Epithelial cell of esophagus (primary cell): ENCODE results near the gene SLC8A2.

Experiments used
- DNase-seq: peaks from one replicate; pipeline ENCODE4 v3.0.0; 2010; ENCODE audit warnings: low read depth
- H3K4me3 ChIP-seq: 2 replicates; pipeline ENCODE4 v1.5.1; 2011; ENCODE audit warnings: mild to moderate bottlenecking, low read length, control low read depth
- TF ChIP-seq, protein P1 (sequence below): IDR thresholded peaks from 2 replicates; pipeline ENCODE4 v1.5.1; 2011; ENCODE audit warnings: low read depth, mild to moderate bottlenecking, low read length, control low read depth, inconsistent platforms; ENCODE audit not compliant: insufficient read depth; ENCODE audit errors: missing control alignments

SLC8A2 gene

DNA sequence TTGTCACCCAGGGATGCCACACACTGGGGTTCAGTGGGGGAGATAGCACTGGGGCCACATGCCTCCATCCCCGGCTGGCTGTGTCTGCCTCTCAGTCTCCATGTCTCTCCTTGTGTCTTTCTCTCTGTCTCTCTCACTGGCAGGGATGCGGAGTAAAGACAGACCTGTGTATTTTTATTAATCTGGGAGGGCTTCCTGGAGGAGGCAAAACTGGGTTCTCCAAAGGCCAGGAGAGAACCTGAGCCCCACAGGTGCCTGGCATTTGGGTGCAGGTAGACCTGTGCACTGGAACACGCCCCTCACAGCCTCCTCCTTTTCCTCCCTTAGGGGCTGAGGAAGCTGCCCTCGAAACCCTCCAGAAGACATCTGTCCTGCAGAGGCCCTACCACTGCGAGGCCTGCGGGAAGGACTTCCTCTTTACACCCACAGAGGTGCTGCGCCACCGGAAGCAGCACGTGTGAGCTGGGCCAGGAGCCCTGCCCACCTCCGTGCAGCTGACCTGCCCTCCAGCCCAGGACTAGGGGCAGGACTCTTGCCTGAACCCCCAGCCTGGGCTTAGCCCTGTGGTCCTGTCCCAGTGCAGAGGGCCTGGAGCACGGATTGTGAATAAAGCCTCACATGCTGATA lies 89.9 kb downstream of the SLC8A2 start:
- H3K4me3 ChIP-seq, result no peak overlapping the region
- TF ChIP-seq, protein P1, sequence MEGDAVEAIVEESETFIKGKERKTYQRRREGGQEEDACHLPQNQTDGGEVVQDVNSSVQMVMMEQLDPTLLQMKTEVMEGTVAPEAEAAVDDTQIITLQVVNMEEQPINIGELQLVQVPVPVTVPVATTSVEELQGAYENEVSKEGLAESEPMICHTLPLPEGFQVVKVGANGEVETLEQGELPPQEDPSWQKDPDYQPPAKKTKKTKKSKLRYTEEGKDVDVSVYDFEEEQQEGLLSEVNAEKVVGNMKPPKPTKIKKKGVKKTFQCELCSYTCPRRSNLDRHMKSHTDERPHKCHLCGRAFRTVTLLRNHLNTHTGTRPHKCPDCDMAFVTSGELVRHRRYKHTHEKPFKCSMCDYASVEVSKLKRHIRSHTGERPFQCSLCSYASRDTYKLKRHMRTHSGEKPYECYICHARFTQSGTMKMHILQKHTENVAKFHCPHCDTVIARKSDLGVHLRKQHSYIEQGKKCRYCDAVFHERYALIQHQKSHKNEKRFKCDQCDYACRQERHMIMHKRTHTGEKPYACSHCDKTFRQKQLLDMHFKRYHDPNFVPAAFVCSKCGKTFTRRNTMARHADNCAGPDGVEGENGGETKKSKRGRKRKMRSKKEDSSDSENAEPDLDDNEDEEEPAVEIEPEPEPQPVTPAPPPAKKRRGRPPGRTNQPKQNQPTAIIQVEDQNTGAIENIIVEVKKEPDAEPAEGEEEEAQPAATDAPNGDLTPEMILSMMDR, result no peak
- no peak for DNase-seq

DNA sequence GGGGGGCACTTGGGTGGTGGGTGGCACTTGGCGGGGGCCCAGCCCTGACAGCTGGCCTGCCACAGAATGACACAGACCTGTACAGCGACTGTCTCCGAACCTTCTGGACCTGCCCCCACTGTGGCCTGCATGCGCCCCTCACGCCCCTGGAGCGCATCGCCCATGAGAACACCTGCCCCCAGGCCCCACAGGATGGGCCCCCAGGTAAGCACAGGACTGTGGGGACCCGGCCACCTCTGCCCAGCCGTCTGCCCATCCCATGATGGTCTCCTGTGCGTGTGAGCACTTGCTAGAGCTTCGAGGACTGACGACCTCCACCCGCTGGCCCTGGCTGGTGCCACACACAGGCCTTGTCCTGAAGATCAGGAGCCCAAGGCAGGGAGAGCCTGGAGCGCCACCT lies 90.6 kb downstream of the SLC8A2 start:
- no peak overlapping the region for H3K4me3 ChIP-seq
- no peak for DNase-seq
- TF ChIP-seq, protein P1, result no peak

DNA sequence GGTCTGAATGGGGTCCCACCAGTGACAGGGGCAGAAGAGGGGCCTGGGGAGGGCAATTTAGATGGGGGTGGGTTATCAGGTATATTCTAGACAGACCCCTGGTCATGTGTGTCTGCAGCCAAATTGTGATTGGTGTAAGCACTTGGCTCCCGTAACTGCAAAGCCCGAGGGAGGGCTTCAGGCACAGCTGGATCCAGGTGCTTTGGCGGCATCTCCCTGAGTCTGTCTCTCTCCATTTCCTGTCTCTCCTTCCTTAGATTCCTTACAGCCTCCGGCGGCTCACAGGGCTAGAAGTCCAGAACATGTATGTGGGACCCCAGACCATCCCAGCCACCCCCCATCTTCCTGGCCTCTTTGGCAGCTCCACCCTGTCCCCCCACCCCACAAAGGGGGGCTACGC lies 91.1 kb downstream of the SLC8A2 start:
- TF ChIP-seq, protein P1, result no peak
- no peak for DNase-seq
- H3K4me3 ChIP-seq, result no peak overlapping the region

DNA sequence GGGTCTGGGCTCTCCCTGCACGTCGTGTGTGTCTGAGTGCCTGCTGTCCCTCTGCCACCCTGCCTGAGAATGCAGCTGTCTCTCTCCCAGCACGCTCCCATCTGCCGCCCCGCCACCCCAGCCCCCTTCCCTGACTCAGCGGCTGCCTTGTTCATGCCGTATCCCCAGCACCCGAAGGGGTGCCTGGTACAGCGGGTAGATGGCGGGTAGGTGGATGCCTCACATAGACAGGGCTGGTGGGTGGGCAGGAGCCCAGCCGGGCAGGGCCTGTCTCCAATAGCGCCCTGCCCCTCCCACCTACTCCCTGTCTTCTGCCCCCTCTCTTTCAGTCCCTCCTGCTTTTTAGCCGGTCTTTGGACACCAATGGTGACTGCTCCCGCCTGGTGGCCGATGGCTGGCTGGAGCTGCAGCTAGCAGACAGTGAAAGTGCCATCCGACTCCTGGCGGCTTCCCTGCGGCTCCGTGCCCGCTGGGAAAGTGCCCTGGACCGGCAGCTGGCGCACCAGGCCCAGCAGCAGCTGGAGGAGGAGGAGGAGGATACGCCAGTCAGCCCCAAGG lies 92.2 kb downstream of the SLC8A2 start:
- H3K4me3 ChIP-seq, result no peak overlapping the region
- DNase-seq, result no peak
- TF ChIP-seq, protein P1, result no peak

DNA sequence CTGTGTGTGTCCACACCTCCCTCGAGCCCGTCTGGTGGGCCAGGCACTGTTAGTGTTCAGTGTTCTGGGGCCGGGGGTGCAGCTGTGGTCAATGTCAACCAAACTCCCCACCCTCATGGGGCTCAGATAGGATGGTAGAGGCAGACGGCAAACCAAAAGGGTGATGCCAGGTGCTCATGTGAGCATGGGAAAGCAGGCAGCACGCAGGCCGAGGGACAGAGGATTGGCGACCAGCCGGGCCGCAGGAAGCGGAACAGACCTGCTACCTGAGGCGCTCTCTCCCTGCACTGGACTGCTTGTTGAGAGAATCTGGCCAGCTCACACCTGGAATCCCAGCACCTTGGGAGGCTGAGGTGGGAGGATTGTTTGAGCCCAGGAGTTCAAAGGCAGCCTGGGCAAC lies 93.4 kb downstream of the SLC8A2 start:
- TF ChIP-seq, protein P1, result no peak
- DNase-seq, result no peak
- no peak overlapping the region for H3K4me3 ChIP-seq
